ENCODE measurements around the gene STRADB. TPM values are rescaled to one million over a fixed set of nuclear protein-coding genes. Genes with fewer than 3 reads are reported as not detected.

Gene STRADB
- total and polyA plus RNA-seq, 8 donors = 8.1 to 19.1 (median 11.7) TPM

DNA sequence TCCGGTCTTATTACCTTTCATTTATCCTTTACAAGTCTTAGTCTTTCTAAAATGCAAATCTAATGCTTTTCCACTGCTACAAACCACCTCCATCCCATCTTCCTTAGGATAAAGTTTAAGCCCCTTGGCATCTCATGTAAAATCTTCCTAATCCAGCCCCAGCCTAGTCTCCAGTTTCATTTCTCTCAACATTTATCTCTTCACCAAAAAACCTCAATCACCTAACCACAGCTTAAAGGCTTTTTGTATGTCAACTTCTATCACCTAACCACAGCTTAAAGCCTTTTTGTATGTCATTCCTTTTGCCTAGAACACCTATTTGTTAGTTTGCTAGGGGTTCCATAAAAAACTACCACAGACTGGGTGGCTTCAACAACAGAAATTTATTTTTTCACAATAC lies 4.5 kb upstream of the STRADB start:
- DNase-seq (no peak), FAIRE-seq (no peak), ATAC-seq (no peak)
- Histone ChIP-seq H3K9me3 (no peaks in the 10 kb centered on the region), H3K27me3 (no peaks in the 10 kb centered on the region), H3K4me1 (peaks cover 15 to 22% (median 17%) of the 10 kb centered on the region in 3 donors), H3K4me3 (no peak overlapping the region), H3K36me3 (no peaks in the 10 kb centered on the region), H3K27ac (no peak overlapping the region)
- 88 to 93% methylated on average over 1 of the region's 1 CpG for WGBS, 2 donors
- intact Hi-C loops (cut with DNase I) = no loop called here
- TF ChIP-seq, protein P1, sequence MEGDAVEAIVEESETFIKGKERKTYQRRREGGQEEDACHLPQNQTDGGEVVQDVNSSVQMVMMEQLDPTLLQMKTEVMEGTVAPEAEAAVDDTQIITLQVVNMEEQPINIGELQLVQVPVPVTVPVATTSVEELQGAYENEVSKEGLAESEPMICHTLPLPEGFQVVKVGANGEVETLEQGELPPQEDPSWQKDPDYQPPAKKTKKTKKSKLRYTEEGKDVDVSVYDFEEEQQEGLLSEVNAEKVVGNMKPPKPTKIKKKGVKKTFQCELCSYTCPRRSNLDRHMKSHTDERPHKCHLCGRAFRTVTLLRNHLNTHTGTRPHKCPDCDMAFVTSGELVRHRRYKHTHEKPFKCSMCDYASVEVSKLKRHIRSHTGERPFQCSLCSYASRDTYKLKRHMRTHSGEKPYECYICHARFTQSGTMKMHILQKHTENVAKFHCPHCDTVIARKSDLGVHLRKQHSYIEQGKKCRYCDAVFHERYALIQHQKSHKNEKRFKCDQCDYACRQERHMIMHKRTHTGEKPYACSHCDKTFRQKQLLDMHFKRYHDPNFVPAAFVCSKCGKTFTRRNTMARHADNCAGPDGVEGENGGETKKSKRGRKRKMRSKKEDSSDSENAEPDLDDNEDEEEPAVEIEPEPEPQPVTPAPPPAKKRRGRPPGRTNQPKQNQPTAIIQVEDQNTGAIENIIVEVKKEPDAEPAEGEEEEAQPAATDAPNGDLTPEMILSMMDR (IDR thresholded peaks at IDR 0.05) = no peak

DNA sequence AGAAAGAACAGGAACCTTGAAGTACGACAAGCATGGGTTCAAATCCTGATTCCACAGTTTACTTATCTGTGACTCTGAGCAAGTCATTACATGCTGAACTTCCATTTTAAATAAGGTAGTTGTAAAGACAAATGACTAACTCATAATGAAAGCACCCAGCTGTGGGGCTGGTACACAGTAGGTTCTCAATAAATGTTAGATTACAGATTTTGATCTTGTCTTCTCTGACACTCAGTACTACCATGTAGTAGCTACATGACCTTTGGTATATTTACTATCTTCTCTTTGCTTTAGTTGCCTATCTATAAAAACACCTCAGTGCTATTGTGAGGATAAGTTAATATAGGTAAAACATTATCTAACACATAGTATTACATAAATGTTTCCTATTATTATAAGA lies 3.5 kb upstream of the STRADB start:
- WGBS, 2 donors = 76 to 83% methylated on average over 1 of the region's 1 CpG
- no peak overlapping the region for H3K4me3 ChIP-seq
- FAIRE-seq = peak; percentile 57
- H3K36me3 ChIP-seq = no peaks in the 10 kb centered on the region
- H3K9me3 ChIP-seq = no peaks in the 10 kb centered on the region
- no peak overlapping the region for H3K27ac ChIP-seq
- peaks cover 15 to 23% (median 17%) of the 10 kb centered on the region in 3 donors for H3K4me1 ChIP-seq
- ATAC-seq = no peak
- TF ChIP-seq, protein P1 (IDR thresholded peaks at IDR 0.05) = no peak
- DNase-seq = no peak
- no peaks in the 10 kb centered on the region for H3K27me3 ChIP-seq
- intact Hi-C loops (cut with DNase I) = no loop called here

- intact Hi-C loops (cut with DNase I) = no loop called here
- FAIRE-seq = no peak
These were observed 2.8 kb upstream of the STRADB start for GRCh38 chr2:201448701-201449100.

DNA sequence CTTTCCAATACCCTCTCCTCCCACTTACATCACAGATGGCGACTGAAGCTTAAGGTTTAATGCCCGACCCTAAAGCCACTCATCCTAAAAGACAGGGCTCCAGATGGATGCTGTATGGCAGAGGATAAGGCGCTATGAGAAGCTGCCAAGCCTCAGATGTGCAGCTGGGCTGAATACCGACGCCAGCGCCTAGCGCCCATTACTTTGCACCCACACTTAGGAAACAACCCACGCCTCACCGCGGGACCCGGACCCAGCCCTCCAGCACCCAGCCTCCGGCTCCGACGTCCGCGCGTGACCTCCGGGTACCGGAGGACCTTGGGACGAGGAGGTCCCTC lies 617 bp upstream of the STRADB start:
- DNase-seq (no peak), ATAC-seq (peak; percentile 14 to 52 (median 43)), FAIRE-seq (no peak)
- 0 to 1% methylated on average over 20 of the region's 20 CpGs for WGBS, 2 donors
- intact Hi-C loops (cut with DNase I) = loop anchor here in 1 of 3 donors (10.0 kb wide), 1 partner anchor 46 kb away; no protein-coding TSS in a partner anchor
- TF ChIP-seq, protein P1 (IDR thresholded peaks at IDR 0.05) = no peak
- Histone ChIP-seq H3K4me1 (peaks cover 10 to 17% (median 17%) of the 10 kb centered on the region in 3 donors), H3K4me3 (peak overlapping the region; percentile 74 to 83 (median 80)), H3K27me3 (no peaks in the 10 kb centered on the region), H3K9me3 (no peaks in the 10 kb centered on the region), H3K27ac (peak overlapping the region; percentile 68 to 94 (median 86)), H3K36me3 (no peaks in the 10 kb centered on the region)

More at GRCh38 chr2:201448701-201449100, 2.8 kb upstream of the STRADB start:
- ATAC-seq (no peak), DNase-seq (no peak)
- Histone ChIP-seq H3K27me3 (no peaks in the 10 kb centered on the region), H3K9me3 (no peaks in the 10 kb centered on the region), H3K36me3 (no peaks in the 10 kb centered on the region), H3K4me3 (no peak overlapping the region), H3K27ac (no peak overlapping the region), H3K4me1 (peaks cover 17 to 28% (median 19%) of the 10 kb centered on the region in 3 donors)
- WGBS, 2 donors = 90 to 91% methylated on average over 4 of the region's 4 CpGs
- TF ChIP-seq, protein P1 (IDR thresholded peaks at IDR 0.05) = no peak

GRCh38 chr2:201452058-201452921 lies 750 bp downstream of the STRADB start:
- DNase-seq (no peak), FAIRE-seq (no peak), ATAC-seq (peak; percentile 50 to 68 (median 59))
- H3K4me1 ChIP-seq = peaks cover 10 to 17% (median 14%) of the 10 kb centered on the region in 3 donors
- TF ChIP-seq, protein P1 (IDR thresholded peaks at IDR 0.05) = no peak
- H3K27ac ChIP-seq = peak overlapping the region; percentile 68 to 94 (median 86)
- no peaks in the 10 kb centered on the region for H3K36me3 ChIP-seq
- H3K9me3 ChIP-seq = no peaks in the 10 kb centered on the region
- WGBS, 2 donors = 5 to 8% methylated on average over 34 to 49 of the region's 49 CpGs
- intact Hi-C loops (cut with DNase I) = loop anchor here in 1 of 3 donors (10.0 kb wide), 1 partner anchor 47 kb away; no protein-coding TSS in a partner anchor
- H3K27me3 ChIP-seq = no peaks in the 10 kb centered on the region
- peak overlapping the region; percentile 74 to 83 (median 80) for H3K4me3 ChIP-seq
